CD4-positive, alpha-beta T cell treated with Interleukin-15 for 4 hours (primary cell): ENCODE results near the gene SERGEF.

ENCODE experiments used
- DNase-seq: peaks from one replicate; pipeline ENCODE4 v3.0.0-alpha.2; 2020; ENCODE audit warnings: low spot score

Gene SERGEF

DNA sequence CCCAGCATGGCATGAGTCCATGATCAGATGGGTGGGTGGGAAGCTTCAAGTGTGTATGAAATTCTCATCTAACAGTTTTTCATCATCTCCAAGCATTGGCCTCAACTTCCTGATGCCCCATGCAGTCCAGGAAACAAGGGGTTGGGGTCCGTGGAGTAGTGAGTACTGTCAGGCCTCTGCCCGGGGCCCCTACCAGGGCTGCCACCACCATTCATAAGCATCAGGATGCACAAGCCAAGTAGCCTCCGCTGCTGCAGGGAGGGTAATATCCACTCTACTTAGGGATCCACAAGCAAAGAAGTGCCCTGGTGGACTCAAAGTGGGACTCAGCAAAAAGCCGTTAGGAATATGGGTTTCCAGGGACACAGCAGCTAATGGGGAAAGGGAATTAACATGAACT lies 229.0 kb downstream of the SERGEF start:
- DNase-seq = no peak

GRCh38 chr11:17782603-17783337 lies 230.1 kb downstream of the SERGEF start:
- no peak for DNase-seq

DNA sequence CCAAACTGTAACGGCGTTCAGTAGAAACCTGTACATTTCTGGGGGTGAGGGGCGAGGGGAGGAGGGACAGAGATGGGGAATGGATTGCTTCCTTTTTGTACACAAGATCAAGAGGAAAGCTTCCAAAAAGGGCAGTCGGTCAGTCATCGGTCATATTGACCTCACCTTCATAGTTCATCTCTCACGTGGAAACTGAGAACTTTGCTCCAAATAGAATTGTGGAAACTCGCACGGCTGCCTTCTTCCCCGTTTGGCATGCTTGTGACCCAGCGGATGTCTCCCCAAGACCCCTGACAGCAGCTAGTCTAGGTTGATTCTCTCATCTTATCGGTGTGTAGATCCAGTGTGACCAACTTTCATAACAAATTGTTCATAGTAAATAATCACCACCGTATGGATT lies 230.7 kb downstream of the SERGEF start:
- no peak for DNase-seq

DNA sequence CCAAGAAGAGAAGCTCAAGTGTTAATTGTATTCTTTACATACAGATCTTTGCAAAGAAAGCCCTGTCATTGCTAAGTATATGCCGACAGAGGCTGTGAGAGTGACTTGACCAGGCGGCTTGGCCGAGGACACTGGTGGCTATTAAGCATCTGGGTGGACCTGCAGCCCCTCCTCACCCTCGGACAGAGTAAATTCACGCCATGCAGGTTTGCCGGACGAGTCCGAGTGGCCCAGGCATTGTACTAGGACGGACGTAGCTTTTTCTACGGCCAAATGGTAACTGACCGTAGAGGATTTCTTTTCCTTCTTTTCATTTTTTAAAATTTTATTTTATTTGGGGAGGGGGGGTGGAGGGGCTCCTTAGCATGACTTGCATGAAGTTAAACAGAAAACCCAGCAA lies 231.2 kb downstream of the SERGEF start:
- no peak for DNase-seq

GRCh38 chr11:17781221-17781620 lies 231.6 kb downstream of the SERGEF start:
- no peak for DNase-seq

DNA sequence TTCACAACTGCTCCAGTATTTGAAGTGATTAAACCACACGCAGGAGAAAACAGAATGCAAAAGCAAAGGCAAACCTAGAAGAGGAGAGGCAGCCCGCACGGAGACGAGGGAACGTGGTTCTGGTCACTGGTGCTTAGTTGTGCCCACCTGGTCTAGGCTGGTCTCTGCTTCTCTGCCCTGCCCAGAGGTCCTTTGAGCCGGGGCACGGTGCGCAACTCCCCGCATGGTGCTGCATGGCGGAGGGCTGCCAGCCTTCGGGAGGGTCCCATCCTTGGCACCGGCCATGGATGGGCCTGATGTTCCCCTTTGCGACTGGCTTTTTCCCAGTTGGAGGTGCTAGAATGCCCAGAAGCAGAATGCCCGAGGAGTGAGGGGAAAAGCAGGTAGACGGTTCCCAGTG lies 232.2 kb downstream of the SERGEF start:
- no peak for DNase-seq

DNA sequence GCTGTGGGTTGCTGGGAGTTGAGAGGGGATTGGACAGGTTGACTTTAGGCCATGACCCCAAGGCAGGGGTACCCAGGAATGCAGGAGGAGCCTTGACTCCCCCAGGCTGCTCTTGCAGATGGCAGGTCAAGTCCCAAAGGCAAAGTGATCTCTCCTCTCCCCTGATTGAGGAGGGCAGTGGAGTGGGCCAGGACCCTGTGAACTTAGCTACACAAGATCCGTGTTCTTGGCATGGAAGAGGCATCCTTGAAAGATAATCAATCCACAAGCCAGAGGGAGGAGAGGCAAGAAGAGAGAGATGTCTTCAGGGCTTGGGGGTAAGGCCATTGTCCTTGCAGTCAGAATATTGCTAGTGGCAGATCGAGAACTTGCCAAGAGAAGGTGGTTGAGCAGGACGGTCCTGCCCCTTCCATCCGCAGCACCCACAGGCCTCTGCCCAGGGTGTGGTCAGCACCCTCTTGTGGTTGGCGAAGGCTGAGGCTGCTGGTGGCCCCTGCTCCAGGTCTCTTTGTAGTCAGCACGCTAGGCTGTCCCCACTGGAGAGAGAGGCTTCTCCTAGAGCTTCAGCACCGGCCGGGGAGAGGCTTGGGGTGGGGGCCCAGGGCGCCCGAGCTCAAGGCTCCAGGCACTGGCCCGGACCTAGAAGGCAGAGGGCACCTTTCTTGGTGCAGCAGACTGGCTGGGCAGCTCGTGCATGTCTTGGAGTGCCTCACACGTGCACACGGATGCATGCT lies 232.8 kb downstream of the SERGEF start:
- DNase-seq = no peak

GRCh38 chr11:17778956-17779860 lies 233.6 kb downstream of the SERGEF start:
- no peak for DNase-seq

DNA sequence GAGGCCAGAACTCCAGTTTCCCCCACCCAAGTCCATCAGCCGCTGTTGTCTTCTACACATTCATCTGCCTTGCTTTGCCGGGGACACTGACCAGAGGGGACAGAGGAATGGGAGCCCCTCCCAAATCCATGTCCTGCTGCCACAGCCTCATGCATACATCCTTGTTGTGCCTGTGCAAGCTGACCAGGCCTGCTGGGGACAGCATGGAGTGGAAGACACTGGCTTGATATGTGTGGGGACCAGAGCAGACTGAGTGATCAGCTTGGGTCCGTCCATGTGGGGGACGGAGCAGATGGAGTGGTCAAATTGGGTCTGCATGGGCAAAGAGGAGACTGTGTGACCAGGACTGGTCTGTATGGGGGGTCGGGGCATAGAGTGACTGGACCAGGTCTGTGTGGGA lies 234.5 kb downstream of the SERGEF start:
- DNase-seq = no peak

GRCh38 chr11:17777738-17778091 lies 235.1 kb downstream of the SERGEF start:
- DNase-seq = no peak

- DNase-seq = no peak
Measured at GRCh38 chr11:17777086-17777737, 235.6 kb downstream of the SERGEF start.

DNA sequence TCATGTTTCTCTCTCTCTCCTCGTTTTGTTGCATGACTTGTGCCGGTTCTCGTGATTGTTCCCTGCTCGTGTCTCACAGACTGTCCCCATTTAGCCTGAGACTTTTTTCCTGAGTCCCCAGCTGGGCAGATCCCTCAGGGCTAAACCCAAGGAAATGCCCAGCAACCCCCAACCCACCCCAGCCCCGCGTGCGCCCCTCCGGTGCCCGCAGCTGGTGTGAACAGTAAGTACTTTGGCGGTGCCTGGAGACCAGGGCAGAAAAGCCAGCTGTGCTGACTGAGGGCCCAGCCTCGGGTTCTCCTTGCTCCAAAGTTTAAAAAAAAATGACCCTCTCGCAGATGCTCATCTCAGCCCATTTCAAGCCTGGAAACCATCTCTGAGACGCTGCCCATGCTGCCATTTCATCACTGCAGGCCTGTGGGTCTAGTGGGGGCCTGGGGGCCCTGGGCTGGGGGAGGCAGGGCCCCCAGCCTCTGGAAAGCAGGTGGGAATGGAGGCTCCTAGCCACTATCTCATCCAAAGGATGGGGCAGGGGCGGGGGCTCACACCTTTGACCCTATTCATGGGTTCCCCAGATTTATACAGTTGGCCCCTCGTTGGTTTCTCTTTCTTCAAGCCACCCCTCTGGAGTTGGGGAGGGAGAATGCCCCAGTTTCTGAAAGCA lies 236.5 kb downstream of the SERGEF start:
- DNase-seq = no peak

DNA sequence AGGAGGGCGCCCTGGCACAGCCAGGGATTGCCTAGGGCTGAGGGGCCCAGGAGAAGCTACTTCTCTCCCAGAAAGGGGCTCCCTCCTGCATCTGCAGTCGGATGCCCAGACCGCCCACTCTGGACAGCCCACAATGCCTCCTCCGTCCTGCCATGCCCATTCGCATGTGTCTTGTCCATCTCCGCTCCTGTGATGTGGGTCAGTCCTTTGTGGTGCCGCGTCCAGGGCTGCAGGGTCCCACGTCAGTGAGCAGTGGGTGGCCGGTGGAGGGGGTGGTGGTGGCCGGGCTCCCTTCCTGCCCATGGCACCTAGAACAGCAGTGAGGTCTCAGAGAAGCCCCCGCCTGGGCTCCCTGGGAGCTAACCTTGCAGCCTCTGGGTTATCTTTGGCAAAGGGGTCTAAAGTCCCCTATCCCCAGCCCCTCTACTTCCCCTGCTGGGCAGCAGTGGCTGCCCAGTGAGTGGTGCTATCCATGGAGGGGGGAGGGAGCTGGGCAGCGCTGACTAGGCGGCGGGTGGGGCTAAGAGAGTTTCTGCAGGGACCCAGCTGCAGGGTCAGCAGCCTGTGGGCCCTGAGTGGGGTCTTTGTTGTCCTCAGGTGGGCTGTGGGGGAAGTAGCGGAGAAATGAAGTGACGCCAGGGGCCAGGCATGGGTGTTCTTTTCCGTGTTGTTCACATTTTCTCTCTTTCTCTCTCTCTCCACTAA lies 237.2 kb downstream of the SERGEF start:
- DNase-seq = no peak

GRCh38 chr11:17775035-17775348 lies 237.9 kb downstream of the SERGEF start:
- DNase-seq = no peak

DNA sequence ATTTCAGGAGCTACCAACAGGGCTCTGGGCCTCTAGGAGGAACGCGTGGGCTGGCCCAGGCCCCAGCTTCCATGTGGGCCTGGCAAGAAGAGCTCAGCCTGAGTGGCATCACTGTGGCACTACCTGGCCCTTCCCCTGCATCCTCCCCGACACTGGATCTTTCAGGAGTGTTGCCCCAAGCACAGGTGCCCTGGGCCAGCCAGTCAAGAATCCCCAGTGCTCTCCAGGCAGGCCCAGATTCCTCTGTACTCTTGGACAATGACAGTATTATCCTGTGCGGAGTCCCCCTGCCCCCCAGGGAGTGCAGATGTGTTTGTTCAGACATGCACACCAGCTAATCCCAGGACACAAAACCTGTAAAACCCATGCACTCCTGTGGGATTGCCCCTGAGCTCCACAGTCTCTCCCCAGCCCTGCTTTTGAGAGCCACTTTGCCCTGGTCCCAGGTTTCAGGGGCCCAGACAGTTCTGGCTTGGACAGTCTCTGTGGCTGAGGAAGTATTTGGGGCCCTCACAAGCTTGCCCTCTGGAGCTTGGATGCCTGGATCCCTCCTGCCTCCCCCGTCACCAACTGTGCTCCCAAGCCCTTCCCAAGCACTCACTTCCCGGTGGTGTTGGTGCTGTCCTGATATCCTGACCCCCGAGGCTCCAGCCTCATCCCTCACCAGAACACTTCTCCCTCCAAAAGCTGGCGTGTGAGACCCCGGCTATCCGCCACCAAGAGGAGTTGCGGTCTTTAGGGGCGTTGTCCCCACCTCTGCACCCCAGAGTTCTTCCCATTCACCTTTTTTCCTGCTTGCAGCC lies 238.4 kb downstream of the SERGEF start:
- no peak for DNase-seq

GRCh38 chr11:17773674-17774073 lies 239.2 kb downstream of the SERGEF start:
- no peak for DNase-seq

DNA sequence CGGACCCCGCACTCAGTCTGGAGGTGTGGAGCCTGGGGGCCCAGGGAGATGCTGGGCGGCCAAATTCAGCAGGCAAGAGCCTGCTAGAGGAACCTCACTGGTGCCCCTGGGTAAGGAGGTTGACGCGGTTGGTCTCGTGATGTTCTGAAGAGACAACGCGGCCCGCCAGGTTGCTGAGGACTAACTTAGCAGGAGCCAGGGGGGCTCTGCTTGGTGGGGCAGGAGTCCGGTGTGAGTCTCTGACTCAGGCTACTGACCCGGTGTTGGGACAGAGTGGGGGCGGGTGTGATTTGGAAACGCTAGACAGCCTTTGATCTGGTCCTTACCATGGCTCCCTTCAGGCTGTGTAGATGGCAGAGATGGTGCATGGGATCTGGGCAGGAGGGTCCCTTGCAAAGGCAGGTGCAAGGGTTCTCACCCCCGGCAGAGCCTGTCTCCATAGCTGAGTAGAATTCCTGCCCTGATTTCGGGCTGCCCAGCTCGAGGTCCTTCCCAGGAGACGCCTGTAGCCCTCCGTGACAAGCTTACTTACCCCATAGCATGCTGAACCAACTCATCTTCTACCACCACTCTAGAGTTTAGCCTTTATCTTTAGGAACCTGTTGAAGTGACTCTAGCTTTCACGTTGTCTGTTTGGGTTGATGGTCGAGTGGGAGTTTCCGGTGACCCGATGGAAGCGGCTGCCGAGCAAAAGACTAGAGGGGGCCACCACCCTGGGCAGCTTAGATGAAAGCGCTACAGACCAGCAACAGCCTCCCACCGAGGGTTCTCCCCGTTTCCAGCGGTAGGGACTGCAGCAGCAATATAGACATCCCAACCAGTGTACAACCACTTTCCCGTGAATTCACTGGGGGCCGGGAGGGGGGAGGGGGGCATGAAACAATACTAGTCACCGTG lies 239.9 kb downstream of the SERGEF start:
- no peak for DNase-seq

- no peak for DNase-seq
Measured at GRCh38 chr11:17771841-17772401, 240.9 kb downstream of the SERGEF start.

GRCh38 chr11:17771415-17771814 lies 241.4 kb downstream of the SERGEF start:
- no peak for DNase-seq
